Kidney (tissue), 14 donors: ENCODE measurements around the gene URI1. TPM values are rescaled to one million over a fixed set of nuclear protein-coding genes. Genes with fewer than 3 reads are reported as not detected.

ENCODE experiments used
- DNase-seq, 5 donors: peaks; one replicate each; pipeline ENCODE4 v3.0.0-alpha.2; 2013 to 2020
- FAIRE-seq: peaks from 2 replicates; lab custom pipeline; 2012; peaks lifted over from hg19 to GRCh38; lab: Jason Lieb, UNC
- H3K27ac ChIP-seq, 2 donors: one replicate each; pipeline ENCODE4 v1.7.0; 2013; ENCODE audit warnings: low read depth in 2 of 2, low read length in 2 of 2, inconsistent platforms in 1 of 2
- H3K27me3 ChIP-seq: one replicate; pipeline ENCODE4 v1.7.1; 2013; ENCODE audit warnings: low read length, inconsistent platforms; ENCODE audit not compliant: control insufficient read depth, insufficient read depth
- H3K36me3 ChIP-seq, 3 donors: one replicate each; pipeline versions ENCODE4 v1.7.0 to v1.7.1; 2013; ENCODE audit warnings: low read length in 3 of 3, control low read depth in 1 of 3, inconsistent platforms in 1 of 3; ENCODE audit not compliant: insufficient read depth in 3 of 3, control insufficient read depth in 2 of 3
- H3K4me1 ChIP-seq, 3 donors: one replicate each; pipeline versions ENCODE4 v1.7.0 to v1.7.1; 2013; ENCODE audit warnings: low read length in 3 of 3, inconsistent platforms in 1 of 3, low read depth in 1 of 3; ENCODE audit not compliant: control insufficient read depth in 2 of 3, insufficient read depth in 2 of 3
- H3K4me3 ChIP-seq, 3 donors: one replicate each; pipeline versions ENCODE4 v1.7.0 to v1.8.1; 2013; ENCODE audit warnings: low read length in 3 of 3, control low read depth in 1 of 3, inconsistent platforms in 1 of 3
- H3K9ac ChIP-seq, 3 donors: one replicate each; pipeline versions ENCODE4 v1.7.0 to v1.7.1; 2013; ENCODE audit warnings: low read length in 3 of 3, control low read depth in 1 of 3, inconsistent platforms in 1 of 3
- H3K9me3 ChIP-seq, 3 donors: one replicate each; pipeline versions ENCODE4 v1.7.0 to v1.7.1; 2013; ENCODE audit warnings: low read length in 3 of 3, control low read depth in 1 of 3, inconsistent platforms in 1 of 3; ENCODE audit not compliant: control insufficient read depth in 2 of 3, insufficient read depth in 1 of 3
- CTCF ChIP-seq: IDR thresholded peaks from 3 replicates; pipeline ENCODE4 v1.5.1; 2012; ENCODE audit warnings: mild to moderate bottlenecking, moderate library complexity, borderline replicate concordance; ENCODE audit not compliant: insufficient read depth; ENCODE audit errors: extremely low read depth
- intact Hi-C: fragments of 100-400 bp; cut with DNase I; formaldehyde crosslinking; loops from one replicate; pipeline ENCODE4 v1.11.1; 2022
- polyA plus RNA-seq: library from polyadenylated mRNA; stranded (reverse); fragments of 350-450 nt; fragmentation: Illumina TruSeq; extraction: RNeasy Lipid Tissue Mini Kit (QIAGEN cat#74804); gene quantifications from one replicate; pipeline ENCODE4 v1.2.3, GENCODE V29; 2014; ENCODE audit warnings: low read depth, low replicate concordance; ENCODE audit not compliant: insufficient read depth
- total RNA-seq: library from RNA; stranded (reverse); fragmentation: NEBNext Ultra II Directional; extraction: Animal tissue kit (Norgen Biotek cat#: 25700); gene quantifications from one replicate; pipeline ENCODE4 v1.2.1, GENCODE V29; 2021
- donor health status: control.
- donor health status: control.
- donor health status: control.
- donor health status: control.
- donor health status: control.
- donor health status: DM: yes; HTN: yes; CAD: no.
- donor health status: Normal renal cell carcinoma (clear cell type).

The URI1 gene
- total and polyA plus RNA-seq, 2 donors from 2014 or later = 34.8 to 56.3 TPM

GRCh38 chr19:29974701-29975100 lies 32.7 kb downstream of the URI1 start:
- FAIRE-seq (no peak), DNase-seq (no peak)
- Histone ChIP-seq H3K4me1 (no peaks in the 10 kb centered on the region), H3K27ac (no peak overlapping the region), H3K36me3 (no peaks in the 10 kb centered on the region), H3K4me3 (no peak overlapping the region), H3K9ac (no peak overlapping the region), H3K27me3 (no peaks in the 10 kb centered on the region), H3K9me3 (no peaks in the 10 kb centered on the region)
- TF ChIP-seq CTCF = no peak
- intact Hi-C loops = no loop called here

GRCh38 chr19:29976151-29976943 lies 34.3 kb downstream of the URI1 start:
- H3K9ac ChIP-seq = no peak overlapping the region
- no peaks in the 10 kb centered on the region for H3K4me1 ChIP-seq
- no peak for TF ChIP-seq CTCF
- intact Hi-C loops = no loop called here
- H3K36me3 ChIP-seq = no peaks in the 10 kb centered on the region
- no peaks in the 10 kb centered on the region for H3K27me3 ChIP-seq
- FAIRE-seq (no peak), DNase-seq (peak in 1 of 5 donors; percentile 22)
- no peak overlapping the region for H3K4me3 ChIP-seq
- no peaks in the 10 kb centered on the region for H3K9me3 ChIP-seq
- no peak overlapping the region for H3K27ac ChIP-seq

- no peak for DNase-seq
- Histone ChIP-seq H3K4me3 (no peak overlapping the region), H3K9me3 (no peaks in the 10 kb centered on the region), H3K36me3 (no peaks in the 10 kb centered on the region), H3K4me1 (no peaks in the 10 kb centered on the region), H3K27ac (no peak overlapping the region), H3K9ac (no peak overlapping the region), H3K27me3 (no peaks in the 10 kb centered on the region)
- peak; percentile 13 for FAIRE-seq
- TF ChIP-seq CTCF = no peak
- intact Hi-C loops = no loop called here
Observed at GRCh38 chr19:29978080-29978479, 36.0 kb downstream of the URI1 start.
